WTC11 (cell line): Measurements from ENCODE around the gene COG3. TPM values are rescaled to one million over a fixed set of nuclear protein-coding genes. Genes with fewer than 3 reads are reported as not detected.

Experiments used
- ATAC-seq: fragments of 200-7000 bp; cut with Tn5 transposase; 2 replicates; pipeline ENCODE4 v1.10.0; 2021; ENCODE audit warnings: mild to moderate bottlenecking, moderate library complexity
- CTCF ChIA-PET: fragments of 300-600 bp; sonication (Branson Sonifier 250); formaldehyde crosslinking; loops from one replicate; lab custom pipeline; 2021; ENCODE audit warnings: antibody characterized with exemption; lab: Charles Lee
- POLR2A ChIA-PET: fragments of 350-600 bp; sonication (Branson Sonifier 250); formaldehyde crosslinking; loops from one replicate; lab custom pipeline; 2021; ENCODE audit warnings: antibody characterized with exemption; lab: Charles Lee
- DNase-seq: peaks from one replicate; pipeline ENCODE4 v3.0.0; 2021; ENCODE audit warnings: low spot score
- H3K27ac Mint-ChIP-seq: 2 replicates; pipeline ENCODE4 v1.8.0; 2021; ENCODE audit warnings: mixed read lengths
- H3K27me3 Mint-ChIP-seq: 2 replicates; pipeline ENCODE4 v1.8.0; 2021; ENCODE audit warnings: low read depth, mild to moderate bottlenecking, moderate library complexity, mixed read lengths
- H3K36me3 Mint-ChIP-seq: 2 replicates; pipeline ENCODE4 v1.8.0; 2021; ENCODE audit warnings: mixed read lengths
- H3K4me1 Mint-ChIP-seq: 2 replicates; pipeline ENCODE4 v1.8.0; 2022; ENCODE audit warnings: mixed read lengths
- H3K4me3 Mint-ChIP-seq: 2 replicates; pipeline ENCODE4 v1.8.0; 2021; ENCODE audit warnings: mild to moderate bottlenecking, moderate library complexity, mixed read lengths
- H3K9me3 Mint-ChIP-seq: 2 replicates; pipeline ENCODE4 v1.8.0; 2021; ENCODE audit warnings: mixed read lengths
- ATF3 ChIP-seq: sonication (generic); formaldehyde crosslinking; conservative IDR thresholded peaks from 2 replicates; pipeline ENCODE4 v1.8.1; 2022; ENCODE audit warnings: mild to moderate bottlenecking, missing genetic modification reagents
- CTCF ChIP-seq: fragments of 200-600 bp; IDR thresholded peaks from 2 replicates; pipeline ENCODE4 v1.8.0; 2022; ENCODE audit warnings: antibody characterized with exemption
- E2F1 ChIP-seq: sonication (generic); formaldehyde crosslinking; IDR thresholded peaks from 2 replicates; pipeline ENCODE4 v1.8.0; 2022; ENCODE audit warnings: mild to moderate bottlenecking, missing genetic modification reagents
- ELF4 ChIP-seq: sonication (generic); formaldehyde crosslinking; IDR thresholded peaks from 2 replicates; pipeline ENCODE4 v1.8.1; 2022; ENCODE audit warnings: low read depth, mild to moderate bottlenecking, moderate library complexity, missing genetic modification reagents
- EMX1 ChIP-seq: fragments of 250-450 bp; sonication (Bioruptor Pico); IDR thresholded peaks from 2 replicates; pipeline ENCODE4 v1.8.0; 2021; ENCODE audit warnings: mild to moderate bottlenecking
- ERG ChIP-seq: fragments of 250-450 bp; sonication (Bioruptor Pico); IDR thresholded peaks from 2 replicates; pipeline ENCODE4 v1.8.0; 2021; ENCODE audit warnings: mild to moderate bottlenecking
- GRHL2 ChIP-seq: fragments of 250-450 bp; sonication (Bioruptor Pico); IDR thresholded peaks from 2 replicates; pipeline ENCODE4 v1.8.0; 2022; ENCODE audit warnings: mild to moderate bottlenecking, moderate library complexity; ENCODE audit not compliant: insufficient replicate concordance, severe bottlenecking
- HMGXB4 ChIP-seq: sonication (generic); formaldehyde crosslinking; IDR thresholded peaks from 2 replicates; pipeline ENCODE4 v1.8.1; 2023; ENCODE audit warnings: mild to moderate bottlenecking, moderate library complexity, missing genetic modification reagents
- MLX ChIP-seq: sonication (generic); formaldehyde crosslinking; IDR thresholded peaks from 2 replicates; pipeline ENCODE4 v1.8.1; 2023; ENCODE audit warnings: mild to moderate bottlenecking, missing genetic modification reagents, moderate library complexity
- TCF7 ChIP-seq: sonication (generic); formaldehyde crosslinking; IDR thresholded peaks from 2 replicates; pipeline ENCODE4 v1.8.0; 2022; ENCODE audit warnings: mild to moderate bottlenecking, low read depth, missing genetic modification reagents, moderate library complexity
- TEAD4 ChIP-seq: sonication (generic); formaldehyde crosslinking; IDR thresholded peaks from 2 replicates; pipeline ENCODE4 v1.8.0; 2022; ENCODE audit warnings: mild to moderate bottlenecking, missing genetic modification reagents
- ZNF281 ChIP-seq: sonication (generic); formaldehyde crosslinking; IDR thresholded peaks from 2 replicates; pipeline ENCODE4 v1.8.0; 2023; ENCODE audit warnings: mild to moderate bottlenecking, missing genetic modification reagents
- ZNF512 ChIP-seq: sonication (generic); formaldehyde crosslinking; IDR thresholded peaks from 2 replicates; pipeline ENCODE4 v1.8.1; 2022; ENCODE audit warnings: missing genetic modification reagents, borderline replicate concordance
- ZSCAN18 ChIP-seq: fragments of 250-450 bp; sonication (Bioruptor Pico); IDR thresholded peaks from 2 replicates; pipeline ENCODE4 v2.1.2; 2022; ENCODE audit warnings: mild to moderate bottlenecking, moderate library complexity
- total RNA-seq: library from RNA; stranded (reverse); gene quantifications from 3 replicates; pipeline ENCODE4 v1.2.3, GENCODE V29; 2021

COG3 gene
- total RNA-seq, 1 experiment from 2014 or later = 21.6 TPM

- ATAC-seq = no peak
These were observed 28.4 kb upstream of the COG3 start for GRCh38 chr13:45436332-45436731.

GRCh38 chr13:45436953-45437352, 27.8 kb upstream of the COG3 start:
- CTCF ChIA-PET = interaction anchor here (0.6 to 1.2 kb wide), 2 partner anchors 11 to 37 kb away, joined by 3 to 4 read pairs; no protein-coding TSS in a partner anchor
- peaks cover 11% of the 10 kb centered on the region for H3K4me1 Mint-ChIP-seq
- no peak for TF ChIP-seq E2F1 (CRISPR knock-in tag)
- no peak for TF ChIP-seq GRHL2
- TF ChIP-seq, all 79 proteins: peak for 0
- H3K4me3 Mint-ChIP-seq = no peak overlapping the region
- ATAC-seq (no peak), DNase-seq (no peak)
- no peaks in the 10 kb centered on the region for H3K36me3 Mint-ChIP-seq
- H3K27ac Mint-ChIP-seq = no peak overlapping the region
- POLR2A ChIA-PET = no interaction called here
- 0 out of 2 replicates have a peak, but pooled peaks cover 2% of the 10 kb centered on the region for H3K27me3 Mint-ChIP-seq
- H3K9me3 Mint-ChIP-seq = no peaks in the 10 kb centered on the region

More at GRCh38 chr13:45436332-45436731, 28.4 kb upstream of the COG3 start:
- H3K27me3 Mint-ChIP-seq = no peaks in the 10 kb centered on the region
- TF ChIP-seq MLX (CRISPR knock-in tag) (no peak), ZNF512 (CRISPR knock-in tag) (no peak), EMX1 (CRISPR knock-in tag) (no peak), HMGXB4 (CRISPR knock-in tag) (no peak), TEAD4 (no peak), ATF3 (CRISPR knock-in tag) (no peak)
- TF ChIP-seq, all 79 proteins: peak for 0
- Mint-ChIP-seq H3K4me1 (peaks cover 5% of the 10 kb centered on the region; the same call in 1 of the 2 replicates), H3K9me3 (no peaks in the 10 kb centered on the region), H3K27ac (no peak overlapping the region), H3K36me3 (no peaks in the 10 kb centered on the region), H3K4me3 (no peak overlapping the region)
- ChIA-PET CTCF (interaction anchor here (0.7 to 1.2 kb wide), 3 partner anchors 37 to 390 kb away, joined by 3 to 4 read pairs (median 3); no protein-coding TSS in a partner anchor), POLR2A (interaction anchor here (0.6 kb wide), 1 partner anchor 42 kb away, joined by 5 read pairs; no protein-coding TSS in a partner anchor)
- DNase-seq = no peak

- Mint-ChIP-seq H3K4me3 (no peak overlapping the region), H3K36me3 (no peaks in the 10 kb centered on the region), H3K9me3 (no peaks in the 10 kb centered on the region), H3K4me1 (peaks cover 11% of the 10 kb centered on the region), H3K27ac (no peak overlapping the region), H3K27me3 (0 out of 2 replicates have a peak, but pooled peaks cover 3% of the 10 kb centered on the region)
- ATAC-seq (no peak), DNase-seq (no peak)
- ChIA-PET POLR2A (no interaction called here), CTCF (interaction anchor here (1.3 kb wide), 1 partner anchor 291 kb away, joined by 3 read pairs; no protein-coding TSS in a partner anchor)
- TF ChIP-seq ERG (CRISPR knock-in tag) (no peak), GRHL2 (no peak)
These were observed 26.8 kb upstream of the COG3 start for GRCh38 chr13:45437947-45438346.

- CTCF ChIA-PET = interaction anchor here (1.2 to 1.6 kb wide), 2 partner anchors 34 to 45 kb away, joined by 3 to 5 read pairs; no protein-coding TSS in a partner anchor
- no peak overlapping the region for H3K4me3 Mint-ChIP-seq
- POLR2A ChIA-PET = no interaction called here
- no peak for TF ChIP-seq CTCF
- no peak for TF ChIP-seq TCF7 (CRISPR knock-in tag)
- no peak for TF ChIP-seq ELF4 (CRISPR knock-in tag)
- TF ChIP-seq ZSCAN18 (CRISPR knock-in tag) = no peak
- no peak for TF ChIP-seq ZNF281
These were observed 25.7 kb upstream of the COG3 start for GRCh38 chr13:45439008-45439407.

More at GRCh38 chr13:45439008-45439407, 25.7 kb upstream of the COG3 start:
- Mint-ChIP-seq H3K27me3 (0 out of 2 replicates have a peak, but pooled peaks cover 3% of the 10 kb centered on the region), H3K4me1 (peaks cover 11% of the 10 kb centered on the region), H3K9me3 (no peaks in the 10 kb centered on the region), H3K36me3 (no peaks in the 10 kb centered on the region), H3K27ac (no peak overlapping the region)
- DNase-seq = no peak
- no peak for ATAC-seq
